Cardiac muscle cell (in vitro differentiated cells and primary cell): ENCODE results near the gene MME. TPM values are rescaled to one million over a fixed set of nuclear protein-coding genes. Genes with fewer than 3 reads are reported as not detected.

ENCODE experiments used
- DNase-seq, 2 donors: peaks; one replicate each; pipeline versions ENCODE4 v3.0.0 to v3.0.0-alpha.2; 2010 to 2017; ENCODE audit warnings: low read depth in 1 of 2, low spot score in 1 of 2
- H3K27ac ChIP-seq: fragments of 200-600 bp; sonication (generic); 2 replicates; pipeline ENCODE4 v1.5.1; 2016
- H3K27me3 ChIP-seq: fragments of 200-600 bp; sonication (generic); 2 replicates; pipeline ENCODE4 v1.6.0; 2016; ENCODE audit warnings: control low read depth
- H3K36me3 ChIP-seq: fragments of 200-600 bp; sonication (generic); 2 replicates; pipeline ENCODE4 v1.5.1; 2016; ENCODE audit warnings: control low read depth
- H3K4me1 ChIP-seq: fragments of 200-600 bp; sonication (generic); 2 replicates; pipeline ENCODE4 v1.8.1; 2017; ENCODE audit warnings: low read depth, mild to moderate bottlenecking, mixed run types
- H3K4me3 ChIP-seq: fragments of 200-600 bp; sonication (generic); 2 replicates; pipeline ENCODE4 v1.5.1; 2016; ENCODE audit warnings: mild to moderate bottlenecking
- H3K9me3 ChIP-seq: fragments of 200-600 bp; sonication (generic); 2 replicates; pipeline ENCODE4 v1.5.1; 2017; ENCODE audit warnings: low read depth, mild to moderate bottlenecking, control low read depth
- CTCF ChIP-seq: IDR thresholded peaks from 2 replicates; pipeline ENCODE4 v1.5.1; 2012; ENCODE audit warnings: low read depth, mild to moderate bottlenecking, low read length
- polyA plus RNA-seq: library from polyadenylated mRNA; unstranded; fragments of >200 nt; fragmentation: Nextera tagmentation; extraction: Ambion mirVana; gene quantifications from 2 replicates; pipeline ENCODE4 v1.2.1, GENCODE V29; 2016
- total RNA-seq: library from RNA; depleted of rRNA; stranded (reverse); fragments of >200 nt; gene quantifications from 2 replicates; pipeline ENCODE4 v1.2.3, GENCODE V29; 2016

The MME gene
- total and polyA plus RNA-seq, 2 experiments from 2014 or later, result 1.0 to 2.4 TPM

DNA sequence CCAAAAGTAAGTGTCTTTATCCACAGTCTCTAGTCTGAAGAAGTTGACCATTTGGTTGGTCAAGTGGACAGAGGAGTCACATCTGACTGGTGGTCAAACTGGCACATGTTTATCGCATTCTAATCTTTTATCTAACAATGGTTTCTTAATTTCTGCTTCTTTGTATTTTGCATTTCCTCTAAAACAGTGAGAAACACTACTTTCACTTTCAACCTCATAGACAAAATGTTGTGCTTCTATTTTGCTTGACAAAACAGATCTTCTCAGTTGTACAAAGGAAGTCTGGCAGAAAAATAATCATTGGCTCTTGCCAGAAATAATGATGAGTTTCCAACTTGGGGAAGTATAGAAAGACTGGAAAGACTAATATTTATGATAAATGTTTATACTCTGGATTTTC lies 103.9 kb downstream of the MME start:
- DNase-seq, result peak in 1 of 2 donors; percentile 12
- Histone ChIP-seq H3K36me3 (no peaks in the 10 kb centered on the region), H3K4me3 (no peak overlapping the region), H3K27ac (no peak overlapping the region), H3K27me3 (no peaks in the 10 kb centered on the region), H3K4me1 (no peaks in the 10 kb centered on the region), H3K9me3 (no peaks in the 10 kb centered on the region)
- no peak for TF ChIP-seq CTCF

GRCh38 chr3:155185631-155186071 lies 105.5 kb downstream of the MME start:
- no peaks in the 10 kb centered on the region for H3K36me3 ChIP-seq
- H3K9me3 ChIP-seq, result no peaks in the 10 kb centered on the region
- peak in 1 of 2 donors; percentile 67 for DNase-seq
- no peak overlapping the region for H3K27ac ChIP-seq
- no peaks in the 10 kb centered on the region for H3K27me3 ChIP-seq
- H3K4me3 ChIP-seq, result no peak overlapping the region
- no peaks in the 10 kb centered on the region for H3K4me1 ChIP-seq
- TF ChIP-seq CTCF, result no peak

- Histone ChIP-seq H3K9me3 (no peaks in the 10 kb centered on the region), H3K27ac (no peak overlapping the region), H3K4me1 (no peaks in the 10 kb centered on the region)
Observed at GRCh38 chr3:155188031-155188430, 107.9 kb downstream of the MME start.

GRCh38 chr3:155189478-155189877 lies 109.4 kb downstream of the MME start:
- Histone ChIP-seq H3K27me3 (no peaks in the 10 kb centered on the region), H3K9me3 (no peaks in the 10 kb centered on the region), H3K36me3 (no peaks in the 10 kb centered on the region), H3K4me1 (no peaks in the 10 kb centered on the region), H3K4me3 (no peak overlapping the region), H3K27ac (no peak overlapping the region)
- no peak for TF ChIP-seq CTCF
- no peak for DNase-seq

More at GRCh38 chr3:155188031-155188430, 107.9 kb downstream of the MME start:
- no peaks in the 10 kb centered on the region for H3K36me3 ChIP-seq
- TF ChIP-seq CTCF, result no peak
- no peaks in the 10 kb centered on the region for H3K27me3 ChIP-seq
- no peak for DNase-seq
- no peak overlapping the region for H3K4me3 ChIP-seq

- H3K27me3 ChIP-seq, result no peaks in the 10 kb centered on the region
- H3K4me3 ChIP-seq, result no peak overlapping the region
- no peaks in the 10 kb centered on the region for H3K36me3 ChIP-seq
- no peak for DNase-seq
- TF ChIP-seq CTCF, result no peak
- H3K4me1 ChIP-seq, result no peaks in the 10 kb centered on the region
- no peaks in the 10 kb centered on the region for H3K9me3 ChIP-seq
- H3K27ac ChIP-seq, result no peak overlapping the region
Observed at GRCh38 chr3:155190691-155191090, 110.6 kb downstream of the MME start.
